ENCODE measurements around the gene PERCC1.
"Not testable (repeated sequence)": the region's sequence is repeated elsewhere in the genome, so short reads cannot be mapped to it uniquely, and the experiment has no call there.

Gene PERCC1

GRCh38 chr16:1435921-1436697 is 5.2 kb downstream of the PERCC1 start:
- DNase-seq = no peak

- DNase-seq = no peak
These were observed 6.0 kb downstream of the PERCC1 start for GRCh38 chr16:1436731-1437355.

- no peak for DNase-seq
These were observed 6.7 kb downstream of the PERCC1 start for GRCh38 chr16:1437606-1438005.

- no peak for DNase-seq
These were observed 7.6 kb downstream of the PERCC1 start for GRCh38 chr16:1438229-1439057.

GRCh38 chr16:1439058-1439698 is 8.3 kb downstream of the PERCC1 start:
- DNase-seq = no peak

GRCh38 chr16:1439699-1440074 is 8.8 kb downstream of the PERCC1 start:
- DNase-seq = not testable (repeated sequence)

- DNase-seq = no peak
These were observed 10.5 kb downstream of the PERCC1 start for GRCh38 chr16:1441391-1441829.

- no peak for DNase-seq
These were observed 11.8 kb downstream of the PERCC1 start for GRCh38 chr16:1442697-1443096.

- DNase-seq = no peak
These were observed 12.6 kb downstream of the PERCC1 start for GRCh38 chr16:1443403-1443973.

GRCh38 chr16:1443980-1444729 is 13.3 kb downstream of the PERCC1 start, which contains the start of gene CCDC154:
Gene CCDC154, minus strand, starts transcription at chr16:1444556. Its CDS starts 234 bp downstream, at chr16:1444322.
- no peak for DNase-seq

- no peak for DNase-seq
These were observed 14.0 kb downstream of the PERCC1 start for GRCh38 chr16:1444730-1445517.

- DNase-seq = no peak
These were observed 14.8 kb downstream of the PERCC1 start for GRCh38 chr16:1445518-1446203.

GRCh38 chr16:1446296-1447080 is 15.6 kb downstream of the PERCC1 start:
- DNase-seq = no peak

- no peak for DNase-seq
These were observed 17.1 kb downstream of the PERCC1 start for GRCh38 chr16:1447965-1448364.

- no peak for DNase-seq
These were observed 17.7 kb downstream of the PERCC1 start for GRCh38 chr16:1448536-1449116.

- DNase-seq = no peak
These were observed 18.4 kb downstream of the PERCC1 start for GRCh38 chr16:1449201-1449788.

GRCh38 chr16:1450218-1450617 is 19.3 kb downstream of the PERCC1 start:
- no peak for DNase-seq

- no peak for DNase-seq
These were observed 20.0 kb downstream of the PERCC1 start for GRCh38 chr16:1450841-1451240.

Measured in NCI-H187 treated with DMSO at 0.1 percent for 48 hours (cell line).